HCT116 (cell line): Measurements from ENCODE around the gene C10orf90. TPM values are rescaled to one million over a fixed set of nuclear protein-coding genes. Genes with fewer than 3 reads are reported as not detected.

ENCODE experiments used
- ATAC-seq: fragments of 200-7000 bp; cut with Tn5 transposase; 2 replicates; pipeline ENCODE4 v1.9.1; 2020; ENCODE audit warnings: mild to moderate bottlenecking, moderate library complexity
- BruUV-seq: library from RNA; stranded (reverse); fragments of 400-500 nt; replicated peaks from 2 replicates; lab custom pipeline; 2021; lab: Mats Ljungman, UMichigan
- CTCF ChIA-PET: fragments of 300-600 bp; sonication (Branson Sonifier 250); formaldehyde crosslinking; loops from one replicate; lab custom pipeline; 2021; ENCODE audit warnings: antibody characterized with exemption; lab: Charles Lee
- POLR2A ChIA-PET: fragments of 300-600, 350-600 bp; sonication (Branson Sonifier 250); formaldehyde crosslinking; loops from one replicate; lab custom pipeline; 2021; ENCODE audit warnings: antibody characterized with exemption; lab: Charles Lee
- RAD21 ChIA-PET, 2 experiments: fragments of 300-600 bp; sonication (Branson Sonifier 250); formaldehyde crosslinking; loops; one replicate each; lab custom pipeline; 2023; ENCODE audit warnings: low total read pairs in 2 of 2; ENCODE audit not compliant: uncharacterized antibody in 2 of 2, unreplicated experiment in 2 of 2, low non-redundant PET in 1 of 2; lab: Charles Lee
- DNase-seq: peaks from one replicate; pipeline ENCODE4 v3.0.0-alpha.2; 2010; ENCODE audit warnings: low read depth, low spot score
- H2AFZ ChIP-seq: fragments of 200-600 bp; shearing (Covaris generic), sonication (generic); 2 replicates; pipeline ENCODE4 v1.6.1; 2017; ENCODE audit warnings: low read depth, mixed run types, mixed read lengths, antibody characterized with exemption, low read length; ENCODE audit not compliant: poor library complexity, severe bottlenecking
- H3K27ac ChIP-seq: 2 replicates; pipeline ENCODE4 v1.5.1; 2012; ENCODE audit warnings: low read depth, low read length
- H3K27me3 ChIP-seq: fragments of 200-600 bp; sonication (generic); 2 replicates; pipeline ENCODE4 v1.6.1; 2016; ENCODE audit warnings: mixed run types, low read length, mixed read lengths; ENCODE audit not compliant: insufficient read depth
- H3K36me3 ChIP-seq, 2 experiments: fragments of 200-500 bp in 1 of 2; fragments of 200-600 bp in 1 of 2; sonication (Bioruptor generic) in 1 of 2; sonication (generic) in 1 of 2; 2 replicates each; pipeline versions ENCODE4 v1.5.1 to v1.6.1; 2014 to 2016; ENCODE audit warnings: low read length in 2 of 2, inconsistent platforms in 1 of 2, mixed read lengths in 1 of 2, mixed run types in 1 of 2; ENCODE audit not compliant: insufficient read depth in 2 of 2, control insufficient read depth in 1 of 2
- H3K4me1 ChIP-seq, 2 experiments: fragments of 200-600 bp in 1 of 2; sonication (generic) in 1 of 2; 2 replicates each; pipeline versions ENCODE4 v1.5.1 to v1.6.1; 2012 to 2017; ENCODE audit warnings: low read length in 2 of 2, inconsistent platforms in 1 of 2, mild to moderate bottlenecking in 1 of 2, mixed read lengths in 1 of 2, mixed run types in 1 of 2, moderate library complexity in 1 of 2; ENCODE audit not compliant: insufficient read depth in 2 of 2, control insufficient read depth in 1 of 2
- H3K4me2 ChIP-seq: fragments of 200-600 bp; sonication (generic); 2 replicates; pipeline ENCODE4 v1.6.1; 2017; ENCODE audit warnings: mixed run types, low read length, mixed read lengths
- H3K4me3 ChIP-seq, 2 experiments: fragments of 200-600 bp in 1 of 2; sonication (generic) in 1 of 2; replicated peaks in 1 of 2; 2 replicates each; pipeline ENCODE4 v1.5.1; 2011 to 2016; ENCODE audit warnings: low read length in 2 of 2, control low read depth in 1 of 2, low read depth in 1 of 2, mild to moderate bottlenecking in 1 of 2, mixed read lengths in 1 of 2, mixed run types in 1 of 2
- H3K79me2 ChIP-seq: fragments of 200-600 bp; sonication (generic); 2 replicates; pipeline ENCODE4 v1.6.1; 2017; ENCODE audit warnings: mild to moderate bottlenecking, mixed run types, low read length, moderate library complexity, mixed read lengths; ENCODE audit not compliant: insufficient read depth
- H3K9ac ChIP-seq: fragments of 200-600 bp; sonication (generic); 2 replicates; pipeline ENCODE4 v1.6.1; 2016; ENCODE audit warnings: low read length, mixed read lengths
- H3K9me2 ChIP-seq: fragments of 200-600 bp; sonication (generic), shearing (Covaris generic); 2 replicates; pipeline ENCODE4 v1.6.1; 2017; ENCODE audit warnings: mixed run types, mild to moderate bottlenecking, moderate library complexity; ENCODE audit not compliant: insufficient read depth
- H3K9me3 ChIP-seq, 2 experiments: fragments of 200-500 bp in 1 of 2; fragments of 200-600 bp in 1 of 2; sonication (Bioruptor generic) in 1 of 2; sonication (generic) in 1 of 2; 2 replicates each; pipeline ENCODE4 v1.6.1; 2014 to 2017; ENCODE audit warnings: low read length in 2 of 2, mixed read lengths in 2 of 2, inconsistent platforms in 1 of 2, low read depth in 1 of 2, mild to moderate bottlenecking in 1 of 2, mixed run types in 1 of 2, moderate library complexity in 1 of 2; ENCODE audit not compliant: control insufficient read depth in 1 of 2, insufficient read depth in 1 of 2
- H4K20me1 ChIP-seq: fragments of 200-600 bp; sonication (generic), shearing (Covaris generic); 2 replicates; pipeline ENCODE4 v1.6.1; 2017; ENCODE audit warnings: mixed run types, mild to moderate bottlenecking, moderate library complexity; ENCODE audit not compliant: insufficient read depth
- CEBPB ChIP-seq: IDR thresholded peaks from 2 replicates; pipeline ENCODE4 v1.6.1; 2012; ENCODE audit warnings: low read depth
- EZH2 ChIP-seq: fragments of 200-600 bp; sonication (generic); IDR thresholded peaks from 2 replicates; pipeline ENCODE4 v1.6.1; 2017; ENCODE audit warnings: antibody characterized with exemption, mixed run types
- EZH2phosphoT487 ChIP-seq: fragments of 200-600 bp; IDR thresholded peaks from 2 replicates; pipeline ENCODE4 v1.6.1; 2018; ENCODE audit warnings: antibody characterized with exemption, borderline replicate concordance
- FOSL1 ChIP-seq: IDR thresholded peaks from 2 replicates; pipeline ENCODE4 v1.6.1; 2012; ENCODE audit warnings: low read depth
- JUND ChIP-seq: IDR thresholded peaks from 2 replicates; pipeline ENCODE4 v1.6.1; 2012
- MAX ChIP-seq: IDR thresholded peaks from 2 replicates; pipeline ENCODE4 v1.6.1; 2012
- SIN3A ChIP-seq: IDR thresholded peaks from 2 replicates; pipeline ENCODE4 v1.6.1; 2012; ENCODE audit warnings: low read depth
- TCF7L2 ChIP-seq: IDR thresholded peaks from 2 replicates; pipeline ENCODE4 v1.7.0; 2011; ENCODE audit warnings: borderline replicate concordance, inconsistent platforms; ENCODE audit not compliant: insufficient read depth, insufficient read length; ENCODE audit errors: extremely low read depth
- ZNF274 ChIP-seq: fragments of 200-500 bp; sonication (Bioruptor generic); IDR thresholded peaks from 2 replicates; pipeline ENCODE4 v1.6.1; 2014; ENCODE audit warnings: mild to moderate bottlenecking, low read depth, low read length, inconsistent platforms
- intact Hi-C: fragments of 100-400 bp; cut with micrococcal nuclease; formaldehyde crosslinking; loops from 2 replicates; pipeline ENCODE4 v1.10.0; 2022
- total RNA-seq: library from RNA; stranded (reverse); gene quantifications from one replicate; pipeline ENCODE4 v1.2.1, GENCODE V29; 2021; ENCODE audit not compliant: unreplicated experiment
- TF ChIP-seq, protein P1 (sequence below): IDR thresholded peaks from 2 replicates; pipeline ENCODE4 v1.6.1; 2011; ENCODE audit warnings: mild to moderate bottlenecking, low read length, moderate library complexity; ENCODE audit not compliant: insufficient replicate concordance; ENCODE audit errors: extremely low read depth
- TF ChIP-seq, protein P2 (sequence below), 3 experiments: fragments of 200-600 bp in 1 of 3; sonication (generic) in 1 of 3; IDR thresholded peaks in 2 of 3; conservative IDR thresholded peaks in 1 of 3; 2 replicates each; pipeline ENCODE4 v1.5.1; 2012 to 2017; ENCODE audit warnings: low read depth in 2 of 3, low read length in 2 of 3, antibody characterized with exemption in 1 of 3, borderline replicate concordance in 1 of 3, control low read depth in 1 of 3, mild to moderate bottlenecking in 1 of 3, mixed read lengths in 1 of 3, mixed run types in 1 of 3, moderate library complexity in 1 of 3; ENCODE audit not compliant: insufficient read depth in 1 of 3

Gene C10orf90
- total RNA-seq, 1 experiment from 2014 or later, result not detected

DNA sequence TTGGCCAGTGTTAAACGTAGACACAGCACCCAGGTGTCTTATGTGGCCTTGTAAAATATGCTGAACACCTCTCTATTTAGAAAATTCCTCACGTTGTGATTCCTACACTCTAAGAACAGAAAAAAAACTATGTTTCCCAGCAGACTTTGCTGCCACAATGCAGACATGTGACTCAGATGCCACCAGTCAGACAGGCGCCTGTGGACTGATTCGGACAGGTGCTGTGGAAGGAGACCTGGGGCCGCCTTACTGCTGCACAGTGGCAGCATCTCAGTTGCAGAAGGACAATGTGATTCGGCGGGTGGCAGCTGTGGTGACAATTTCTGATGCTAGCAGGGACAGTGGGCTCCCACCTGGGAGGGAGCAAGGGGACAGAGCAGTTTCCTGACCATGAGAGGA, 88.8 kb downstream of the C10orf90 start:
- no peak for TF ChIP-seq ZNF274
- TF ChIP-seq JUND, result no peak
- TF ChIP-seq TCF7L2, result no peak
- TF ChIP-seq, protein P1, sequence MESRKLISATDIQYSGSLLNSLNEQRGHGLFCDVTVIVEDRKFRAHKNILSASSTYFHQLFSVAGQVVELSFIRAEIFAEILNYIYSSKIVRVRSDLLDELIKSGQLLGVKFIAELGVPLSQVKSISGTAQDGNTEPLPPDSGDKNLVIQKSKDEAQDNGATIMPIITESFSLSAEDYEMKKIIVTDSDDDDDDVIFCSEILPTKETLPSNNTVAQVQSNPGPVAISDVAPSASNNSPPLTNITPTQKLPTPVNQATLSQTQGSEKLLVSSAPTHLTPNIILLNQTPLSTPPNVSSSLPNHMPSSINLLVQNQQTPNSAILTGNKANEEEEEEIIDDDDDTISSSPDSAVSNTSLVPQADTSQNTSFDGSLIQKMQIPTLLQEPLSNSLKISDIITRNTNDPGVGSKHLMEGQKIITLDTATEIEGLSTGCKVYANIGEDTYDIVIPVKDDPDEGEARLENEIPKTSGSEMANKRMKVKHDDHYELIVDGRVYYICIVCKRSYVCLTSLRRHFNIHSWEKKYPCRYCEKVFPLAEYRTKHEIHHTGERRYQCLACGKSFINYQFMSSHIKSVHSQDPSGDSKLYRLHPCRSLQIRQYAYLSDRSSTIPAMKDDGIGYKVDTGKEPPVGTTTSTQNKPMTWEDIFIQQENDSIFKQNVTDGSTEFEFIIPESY, result no peak
- TF ChIP-seq EZH2, result no peak
- TF ChIP-seq SIN3A, result no peak
- TF ChIP-seq CEBPB, result no peak
- TF ChIP-seq EZH2phosphoT487, result no peak
- TF ChIP-seq FOSL1, result no peak
- TF ChIP-seq, protein P2, sequence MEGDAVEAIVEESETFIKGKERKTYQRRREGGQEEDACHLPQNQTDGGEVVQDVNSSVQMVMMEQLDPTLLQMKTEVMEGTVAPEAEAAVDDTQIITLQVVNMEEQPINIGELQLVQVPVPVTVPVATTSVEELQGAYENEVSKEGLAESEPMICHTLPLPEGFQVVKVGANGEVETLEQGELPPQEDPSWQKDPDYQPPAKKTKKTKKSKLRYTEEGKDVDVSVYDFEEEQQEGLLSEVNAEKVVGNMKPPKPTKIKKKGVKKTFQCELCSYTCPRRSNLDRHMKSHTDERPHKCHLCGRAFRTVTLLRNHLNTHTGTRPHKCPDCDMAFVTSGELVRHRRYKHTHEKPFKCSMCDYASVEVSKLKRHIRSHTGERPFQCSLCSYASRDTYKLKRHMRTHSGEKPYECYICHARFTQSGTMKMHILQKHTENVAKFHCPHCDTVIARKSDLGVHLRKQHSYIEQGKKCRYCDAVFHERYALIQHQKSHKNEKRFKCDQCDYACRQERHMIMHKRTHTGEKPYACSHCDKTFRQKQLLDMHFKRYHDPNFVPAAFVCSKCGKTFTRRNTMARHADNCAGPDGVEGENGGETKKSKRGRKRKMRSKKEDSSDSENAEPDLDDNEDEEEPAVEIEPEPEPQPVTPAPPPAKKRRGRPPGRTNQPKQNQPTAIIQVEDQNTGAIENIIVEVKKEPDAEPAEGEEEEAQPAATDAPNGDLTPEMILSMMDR (IDR thresholded peaks at IDR 0.05 in 2 of 3, conservative IDR thresholded peaks at IDR 0.05 in 1 of 3; ENCODE audit: borderline replicate concordance in 1 of 3, insufficient read depth in 1 of 3, low read depth in 2 of 3, low read length in 2 of 3), result no peak
- TF ChIP-seq MAX, result no peak
- TF ChIP-seq, all 23 proteins: peak for 0
- H3K4me1 ChIP-seq, result no peaks in the 10 kb centered on the region
- no peaks in the 10 kb centered on the region for H3K79me2 ChIP-seq
- intact Hi-C loops, result no loop called here
- H3K9me2 ChIP-seq, result no peaks in the 10 kb centered on the region
- ChIA-PET CTCF (no interaction called here), POLR2A (no interaction called here), RAD21 (no interaction called here)
- peaks cover 69% of the 10 kb centered on the region for H3K27me3 ChIP-seq
- H3K9me3 ChIP-seq, result no peaks in the 10 kb centered on the region
- no TSS peak for BruUV-seq
- ATAC-seq, result peak; percentile 52
- H3K9ac ChIP-seq, result no peak overlapping the region
- H3K36me3 ChIP-seq, result no peaks in the 10 kb centered on the region
- H2AFZ ChIP-seq, result no peak overlapping the region
- H3K4me2 ChIP-seq, result no peak overlapping the region
- no peaks in the 10 kb centered on the region for H4K20me1 ChIP-seq
- no peak for DNase-seq
- no peak overlapping the region for H3K4me3 ChIP-seq
- H3K27ac ChIP-seq, result no peak overlapping the region
